ENCODE measurements around the gene ITM2C.
A peak's percentile ranks its signal among the peaks of the same experiment; 100 is the strongest.

The ITM2C gene

DNA sequence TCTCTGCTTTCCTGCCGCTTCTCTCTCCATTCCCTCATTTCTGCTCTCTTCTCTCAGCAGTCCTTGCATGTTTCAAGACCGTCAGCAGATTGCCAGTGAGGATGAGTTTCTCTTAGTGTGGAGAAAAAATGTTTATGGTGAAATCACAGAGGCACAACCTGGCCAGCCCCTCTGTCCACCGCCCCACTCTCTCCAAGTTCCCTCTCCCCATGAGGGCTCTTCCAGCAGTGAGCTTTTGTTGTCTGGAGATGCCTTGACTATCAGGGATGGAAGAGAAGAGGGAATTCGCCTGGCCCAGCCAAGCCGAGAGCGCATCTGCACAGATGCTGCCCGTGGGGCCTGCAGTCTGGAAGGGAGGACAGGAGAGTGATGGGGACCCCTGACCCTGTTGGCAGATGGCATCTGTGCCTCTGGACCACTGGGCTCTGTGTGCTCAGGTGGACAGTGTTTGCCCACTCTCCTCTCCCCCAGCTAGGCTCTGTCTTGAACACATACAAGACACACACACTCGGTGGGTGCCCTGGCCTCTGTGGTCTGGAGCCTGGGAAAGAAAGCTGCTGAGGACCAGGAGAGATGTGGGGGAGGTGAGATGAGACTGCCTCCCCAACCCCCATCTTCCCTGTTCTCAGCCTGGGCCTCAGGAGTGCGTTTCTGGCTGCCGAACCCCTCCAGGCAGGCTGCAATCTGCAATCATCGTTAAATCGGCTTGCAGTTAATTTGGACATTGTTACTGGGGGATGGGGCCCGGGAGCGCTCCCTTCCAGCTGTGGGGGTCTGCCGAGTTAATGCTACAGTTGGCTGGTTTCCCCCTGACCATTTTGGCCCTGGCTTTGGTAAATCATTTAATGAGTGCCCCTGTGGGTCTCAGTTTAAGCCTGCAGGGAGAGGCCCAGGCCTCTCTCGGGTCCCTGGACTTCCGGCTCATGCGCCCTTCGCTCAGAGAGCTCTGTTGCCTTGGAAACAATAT lies 4.5 kb downstream of the ITM2C start:
- no peak for FAIRE-seq
- no peak for DNase-seq (ENCODE audit: insufficient read length, low spot score)
- TF ChIP-seq, protein P1, sequence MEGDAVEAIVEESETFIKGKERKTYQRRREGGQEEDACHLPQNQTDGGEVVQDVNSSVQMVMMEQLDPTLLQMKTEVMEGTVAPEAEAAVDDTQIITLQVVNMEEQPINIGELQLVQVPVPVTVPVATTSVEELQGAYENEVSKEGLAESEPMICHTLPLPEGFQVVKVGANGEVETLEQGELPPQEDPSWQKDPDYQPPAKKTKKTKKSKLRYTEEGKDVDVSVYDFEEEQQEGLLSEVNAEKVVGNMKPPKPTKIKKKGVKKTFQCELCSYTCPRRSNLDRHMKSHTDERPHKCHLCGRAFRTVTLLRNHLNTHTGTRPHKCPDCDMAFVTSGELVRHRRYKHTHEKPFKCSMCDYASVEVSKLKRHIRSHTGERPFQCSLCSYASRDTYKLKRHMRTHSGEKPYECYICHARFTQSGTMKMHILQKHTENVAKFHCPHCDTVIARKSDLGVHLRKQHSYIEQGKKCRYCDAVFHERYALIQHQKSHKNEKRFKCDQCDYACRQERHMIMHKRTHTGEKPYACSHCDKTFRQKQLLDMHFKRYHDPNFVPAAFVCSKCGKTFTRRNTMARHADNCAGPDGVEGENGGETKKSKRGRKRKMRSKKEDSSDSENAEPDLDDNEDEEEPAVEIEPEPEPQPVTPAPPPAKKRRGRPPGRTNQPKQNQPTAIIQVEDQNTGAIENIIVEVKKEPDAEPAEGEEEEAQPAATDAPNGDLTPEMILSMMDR (IDR thresholded peaks at IDR 0.05; ENCODE audit: insufficient read depth, missing control alignments), result no peak

GRCh38 chr2:230869914-230870543 lies 5.3 kb downstream of the ITM2C start:
- DNase-seq (ENCODE audit: insufficient read length, low spot score) (no peak), FAIRE-seq (no peak)
- TF ChIP-seq, protein P1 (IDR thresholded peaks at IDR 0.05; ENCODE audit: insufficient read depth, missing control alignments), result no peak

- TF ChIP-seq, protein P1 (IDR thresholded peaks at IDR 0.05; ENCODE audit: insufficient read depth, missing control alignments), result no peak
- FAIRE-seq, result peak; percentile 16
- no peak for DNase-seq (ENCODE audit: insufficient read length, low spot score)
These were observed 6.0 kb downstream of the ITM2C start for GRCh38 chr2:230870544-230871360.

DNA sequence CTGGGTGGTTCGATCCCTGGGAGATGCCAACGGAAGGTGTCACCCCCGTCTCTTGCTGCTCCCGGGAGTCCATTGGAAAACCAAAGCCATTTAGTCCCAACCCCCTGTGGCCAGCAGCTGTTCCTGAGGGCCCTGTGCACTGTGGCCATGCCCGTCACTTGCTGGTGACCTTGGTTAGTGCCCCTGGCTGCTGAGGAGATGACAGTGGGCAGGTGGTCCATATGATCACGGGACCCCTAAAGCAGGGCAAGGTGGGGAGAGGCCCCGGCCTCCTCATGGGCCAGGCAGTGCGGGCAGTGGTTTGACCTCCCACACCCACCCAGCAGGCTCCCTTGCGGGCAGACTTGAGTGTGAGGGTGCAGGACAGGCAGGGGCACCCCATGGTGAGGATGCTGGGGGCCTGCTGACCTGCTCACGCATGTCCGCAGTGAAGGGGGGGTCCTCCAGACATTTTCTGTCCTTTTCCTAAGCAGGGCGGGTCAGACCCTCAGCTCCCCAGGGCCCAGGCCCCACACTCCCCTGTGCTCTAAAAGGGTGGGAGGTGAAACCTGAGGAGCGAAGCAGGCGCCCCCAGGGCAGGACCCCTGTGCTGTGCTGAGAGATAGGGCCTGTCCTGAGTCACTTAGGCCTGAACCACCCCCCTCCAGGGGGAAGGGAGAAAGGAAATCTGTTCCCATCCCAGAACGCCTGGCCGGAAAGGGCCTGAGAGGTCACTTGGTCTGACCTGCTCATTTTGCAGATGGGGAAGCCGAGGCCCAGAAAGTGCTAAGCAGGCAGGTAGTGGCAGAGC lies 6.8 kb downstream of the ITM2C start:
- DNase-seq (ENCODE audit: insufficient read length, low spot score) (no peak), FAIRE-seq (no peak)
- TF ChIP-seq, protein P1 (IDR thresholded peaks at IDR 0.05; ENCODE audit: insufficient read depth, missing control alignments), result no peak

- no peak for FAIRE-seq
- TF ChIP-seq, protein P1 (IDR thresholded peaks at IDR 0.05; ENCODE audit: insufficient read depth, missing control alignments), result no peak
- DNase-seq (ENCODE audit: insufficient read length, low spot score), result no peak
These were observed 7.6 kb downstream of the ITM2C start for GRCh38 chr2:230872151-230872967.

All from D721Med (cell line).